Tibial artery (tissue), 4 donors: ENCODE measurements around the gene GMCL2.

ENCODE experiments used
- DNase-seq, 2 donors: peaks; one replicate each; pipeline ENCODE4 v3.0.0-alpha.2; 2019
- H3K27ac ChIP-seq, 2 donors: fragments of 200-600 bp; sonication (generic) in 1 of 2; 1 replicate in 1 of 2; 2 replicates in 1 of 2; pipeline ENCODE4 v1.5.1; 2018 to 2019; ENCODE audit warnings: mild to moderate bottlenecking in 1 of 2
- H3K27me3 ChIP-seq, 2 donors: fragments of 200-600 bp; sonication (generic) in 1 of 2; one replicate each; pipeline versions ENCODE4 v1.5.1 to v1.6.0; 2016 to 2019
- H3K36me3 ChIP-seq, 3 donors: fragments of 200-600 bp; sonication (generic) in 2 of 3; one replicate each; pipeline ENCODE4 v1.5.1; 2016 to 2019; ENCODE audit warnings: mild to moderate bottlenecking in 2 of 3
- H3K4me1 ChIP-seq, 4 donors: fragments of 200-600 bp; sonication (generic) in 2 of 4; 1 replicate in 3 of 4; 2 replicates in 1 of 4; pipeline ENCODE4 v1.5.1; 2016 to 2019
- H3K4me3 ChIP-seq, 2 donors: fragments of 200-600 bp; sonication (generic) in 1 of 2; 1 replicate in 1 of 2; 2 replicates in 1 of 2; pipeline ENCODE4 v1.5.1; 2018 to 2019; ENCODE audit warnings: mild to moderate bottlenecking in 2 of 2
- H3K9me3 ChIP-seq, 3 donors: fragments of 200-600 bp; sonication (generic) in 1 of 3; one replicate each; pipeline ENCODE4 v1.5.1; 2016 to 2019
- CTCF ChIP-seq, 2 experiments: fragments of 200-600 bp in 1 of 2; fragments of 450-650 bp in 1 of 2; IDR thresholded peaks; one replicate each; pipeline ENCODE4 v1.5.1; 2017 to 2019; ENCODE audit warnings: antibody characterized with exemption in 2 of 2, mild to moderate bottlenecking in 1 of 2, moderate library complexity in 1 of 2
- intact Hi-C: fragments of 100-400 bp; cut with DNase I; formaldehyde crosslinking; loops from one replicate; pipeline ENCODE4 v1.15.0; 2023; ENCODE audit warnings: low total_unique reads

The GMCL2 gene

DNA sequence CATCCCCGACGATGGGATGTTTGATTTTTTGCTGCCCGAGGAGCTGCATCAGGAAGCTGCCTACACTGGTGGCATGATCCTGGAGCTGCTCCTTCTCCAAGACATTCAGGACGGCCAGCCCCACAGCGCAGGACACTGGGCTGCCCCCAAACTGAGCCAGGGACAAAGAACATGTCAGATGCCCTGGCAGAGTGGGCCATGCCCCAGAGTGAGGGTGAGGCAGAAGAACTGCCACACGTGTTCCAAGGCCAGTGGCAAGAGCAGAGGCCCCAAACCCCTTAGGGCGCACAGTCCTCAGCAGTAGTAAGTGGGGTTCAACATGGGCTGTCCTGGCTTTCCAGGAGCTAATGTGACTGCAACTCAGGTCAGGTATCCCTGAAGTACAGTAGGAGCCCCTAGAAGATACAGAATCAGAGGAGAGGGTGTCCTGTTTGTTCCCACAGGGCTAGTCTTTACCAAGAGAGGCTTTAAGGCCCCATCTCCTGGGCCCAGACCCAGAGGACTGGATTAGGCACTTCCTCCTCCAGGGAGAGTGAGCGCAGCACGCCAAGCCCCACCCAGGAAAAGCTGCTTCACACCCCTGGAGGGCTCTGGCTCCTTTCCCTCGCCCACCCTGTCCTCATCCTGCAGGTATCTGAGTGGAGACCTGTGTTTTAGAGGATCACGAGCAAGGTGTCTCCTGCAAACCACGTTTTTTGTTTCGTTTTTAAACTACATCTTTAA lies 28.3 kb upstream of the GMCL2 start:
- H3K36me3 ChIP-seq, result peaks cover 53 to 88% (median 67%) of the 10 kb centered on the region in 3 donors
- no peaks in the 10 kb centered on the region for H3K27me3 ChIP-seq
- no peaks in the 10 kb centered on the region for H3K9me3 ChIP-seq
- no peak overlapping the region for H3K27ac ChIP-seq
- TF ChIP-seq CTCF (IDR thresholded peaks at IDR 0.05), result no peak
- peaks cover 0 to 5% (median 0%) of the 10 kb centered on the region in 4 donors for H3K4me1 ChIP-seq
- H3K4me3 ChIP-seq, result no peak overlapping the region
- intact Hi-C loops, result no loop called here
- DNase-seq, result no peak

DNA sequence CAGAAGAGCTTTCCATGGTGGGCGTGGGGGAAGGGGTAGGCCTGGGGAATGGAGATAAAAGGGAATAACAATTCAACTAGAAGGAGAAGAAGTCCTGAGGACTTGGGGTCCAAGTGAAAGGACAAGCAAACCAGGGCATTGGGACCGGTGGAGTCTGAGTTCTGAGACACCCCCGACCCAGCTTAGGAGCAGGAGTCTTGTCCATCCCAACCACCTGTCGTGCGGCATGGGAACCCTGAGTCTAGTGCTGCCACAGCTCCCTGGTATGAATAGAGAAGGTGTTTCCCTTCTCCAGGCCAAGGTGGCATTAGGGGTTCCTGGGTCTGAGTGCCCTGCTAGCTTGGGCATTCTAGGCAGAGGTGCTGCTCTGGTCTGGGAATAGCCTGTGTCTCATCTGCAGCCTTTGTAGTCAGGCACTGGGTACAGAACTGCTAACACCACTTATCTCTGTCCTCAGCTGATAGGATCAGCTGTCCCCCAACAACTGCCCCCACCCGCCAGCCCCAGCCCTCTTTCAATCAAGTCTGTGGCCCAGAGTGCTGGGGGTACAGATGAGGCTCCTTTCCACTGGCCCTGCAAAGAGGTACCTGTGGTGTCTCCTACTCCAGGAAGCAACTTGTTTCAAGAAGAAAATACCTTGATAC lies 27.1 kb upstream of the GMCL2 start:
- H3K27me3 ChIP-seq, result no peaks in the 10 kb centered on the region
- H3K9me3 ChIP-seq, result no peaks in the 10 kb centered on the region
- H3K27ac ChIP-seq, result no peak overlapping the region
- intact Hi-C loops, result no loop called here
- no peak overlapping the region for H3K4me3 ChIP-seq
- peaks cover 0 to 5% (median 0%) of the 10 kb centered on the region in 4 donors for H3K4me1 ChIP-seq
- TF ChIP-seq CTCF (IDR thresholded peaks at IDR 0.05), result no peak
- H3K36me3 ChIP-seq, result peaks cover 56 to 89% (median 77%) of the 10 kb centered on the region in 3 donors
- no peak for DNase-seq

DNA sequence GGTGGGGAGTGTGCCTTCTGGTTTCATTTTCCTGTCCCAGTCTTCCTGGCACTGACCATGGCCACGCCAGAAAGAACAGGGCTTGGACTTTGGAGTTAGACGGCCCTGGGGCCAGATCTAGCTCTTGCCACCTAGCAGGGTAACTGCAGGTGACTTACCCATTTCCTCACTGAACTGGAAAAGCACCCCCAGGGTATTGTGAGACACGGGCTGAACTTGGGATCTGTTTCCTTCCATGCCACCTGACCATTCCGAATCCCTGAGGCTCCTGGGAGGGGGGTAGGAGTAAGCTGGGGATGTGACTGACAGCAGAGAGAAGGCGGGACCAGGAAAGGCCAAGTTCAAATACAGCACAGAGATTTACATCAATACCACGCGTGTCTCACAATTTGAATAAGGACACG lies 26.6 kb upstream of the GMCL2 start:
- intact Hi-C loops, result no loop called here
- H3K9me3 ChIP-seq, result no peaks in the 10 kb centered on the region
- peaks cover 0 to 5% (median 0%) of the 10 kb centered on the region in 4 donors for H3K4me1 ChIP-seq
- H3K27me3 ChIP-seq, result no peaks in the 10 kb centered on the region
- no peak overlapping the region for H3K27ac ChIP-seq
- TF ChIP-seq CTCF (IDR thresholded peaks at IDR 0.05), result no peak
- peaks cover 62 to 94% (median 78%) of the 10 kb centered on the region in 3 donors for H3K36me3 ChIP-seq
- no peak overlapping the region for H3K4me3 ChIP-seq
- no peak for DNase-seq

DNA sequence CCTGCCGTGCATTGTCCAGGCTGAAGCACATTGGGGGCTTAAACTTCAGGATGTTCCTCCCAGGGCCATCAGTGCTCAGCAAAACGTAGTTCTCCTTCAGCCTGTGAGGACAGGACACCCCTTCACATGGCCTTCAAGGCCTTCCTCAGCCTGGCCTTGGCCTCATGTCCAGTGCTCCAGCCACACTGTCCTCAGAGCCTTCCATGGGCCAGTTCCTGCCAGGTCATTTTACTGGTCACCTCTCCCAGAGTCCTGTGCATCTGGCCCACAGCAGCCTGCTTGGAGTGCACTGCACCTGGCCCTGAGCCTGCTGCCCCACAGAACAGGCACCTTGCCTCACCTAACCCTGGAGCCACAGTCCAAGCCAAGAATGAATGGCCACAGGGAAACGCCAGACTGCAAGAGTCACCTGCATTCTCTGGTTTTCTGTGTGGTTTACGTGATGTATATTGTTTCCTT lies 25.9 kb upstream of the GMCL2 start:
- Histone ChIP-seq H3K4me1 (peaks cover 0 to 5% (median 0%) of the 10 kb centered on the region in 4 donors), H3K27ac (no peak overlapping the region), H3K4me3 (no peak overlapping the region), H3K36me3 (peaks cover 69 to 96% (median 85%) of the 10 kb centered on the region in 3 donors), H3K27me3 (no peaks in the 10 kb centered on the region), H3K9me3 (no peaks in the 10 kb centered on the region)
- DNase-seq, result no peak
- intact Hi-C loops, result no loop called here
- no peak for TF ChIP-seq CTCF (IDR thresholded peaks at IDR 0.05)

DNA sequence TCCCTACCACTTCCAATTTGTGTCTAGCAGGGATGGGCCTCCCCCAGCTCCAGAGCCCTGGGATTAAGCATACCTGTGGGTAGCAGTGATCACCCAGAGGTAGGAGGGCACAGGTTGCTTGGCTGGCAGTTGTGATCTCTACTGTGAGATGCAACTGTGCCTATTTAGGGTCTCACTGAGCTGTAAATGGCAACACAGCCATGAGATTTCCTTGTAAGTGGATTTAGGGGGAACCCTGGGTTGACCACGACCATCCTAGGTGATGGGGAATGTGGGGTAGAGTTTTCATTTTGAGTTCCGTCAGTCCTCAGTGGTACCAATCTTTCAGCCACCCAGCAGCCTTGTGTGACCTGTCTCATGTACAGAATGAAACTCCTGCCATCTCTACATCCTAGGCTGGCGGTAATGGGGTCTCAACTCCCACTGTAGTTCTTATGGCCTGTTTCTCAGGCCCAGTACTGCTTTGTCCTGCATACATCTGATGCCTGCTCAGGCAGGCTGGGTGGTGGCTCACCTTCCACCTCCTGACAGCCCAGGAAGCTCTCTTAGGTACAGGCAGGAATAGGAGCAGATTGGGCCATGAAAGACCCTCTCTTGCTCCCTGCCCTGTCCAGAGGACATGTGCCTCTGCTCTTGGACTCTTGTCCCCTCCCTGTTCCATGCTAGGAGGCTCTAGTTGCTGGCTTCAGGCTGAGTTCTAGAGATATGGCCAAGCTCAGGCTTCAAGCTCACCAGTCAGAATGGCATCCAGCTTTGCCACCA lies 25.3 kb upstream of the GMCL2 start:
- Histone ChIP-seq H3K27ac (no peak overlapping the region), H3K27me3 (no peaks in the 10 kb centered on the region), H3K9me3 (no peaks in the 10 kb centered on the region), H3K36me3 (peaks cover 72 to 100% (median 91%) of the 10 kb centered on the region in 3 donors), H3K4me3 (no peak overlapping the region), H3K4me1 (peaks cover 0 to 5% (median under 1%) of the 10 kb centered on the region in 4 donors)
- DNase-seq, result no peak
- no peak for TF ChIP-seq CTCF (IDR thresholded peaks at IDR 0.05)
- intact Hi-C loops, result no loop called here
